ENCODE data around the gene GUSB.

- TF ChIP-seq POLR2A (IDR thresholded peaks at IDR 0.05; ENCODE audit: low read depth, low read length) (no peak), TAF1 (IDR thresholded peaks at IDR 0.05; ENCODE audit: borderline replicate concordance, low read depth, low read length) (no peak)
These were observed 20.0 kb downstream of the GUSB start for GRCh38 chr7:65962033-65962432.
